Mesothelial cell of epicardium (in vitro differentiated cells): ENCODE measurements around the gene ATG5. TPM values are rescaled to one million over a fixed set of nuclear protein-coding genes. Genes with fewer than 3 reads are reported as not detected.

Experiments
- DNase-seq, 2 experiments: peaks; one replicate each; pipeline ENCODE4 v3.0.0; 2021; ENCODE audit warnings: low spot score in 2 of 2; ENCODE audit not compliant: unreplicated experiment in 2 of 2
- H3K27ac Mint-ChIP-seq: 2 replicates; pipeline ENCODE4 v1.8.0; 2021; ENCODE audit warnings: mixed read lengths
- H3K27me3 Mint-ChIP-seq: 2 replicates; pipeline ENCODE4 v1.8.0; 2021; ENCODE audit warnings: low read depth, mixed read lengths
- H3K36me3 Mint-ChIP-seq: 2 replicates; pipeline ENCODE4 v1.8.0; 2021; ENCODE audit warnings: mixed read lengths
- H3K4me1 Mint-ChIP-seq: 2 replicates; pipeline ENCODE4 v1.8.0; 2021; ENCODE audit warnings: mixed read lengths
- H3K4me3 Mint-ChIP-seq: 2 replicates; pipeline ENCODE4 v1.8.0; 2021; ENCODE audit warnings: mild to moderate bottlenecking, moderate library complexity, mixed read lengths
- H3K9me3 Mint-ChIP-seq: 2 replicates; pipeline ENCODE4 v1.8.0; 2021; ENCODE audit warnings: mixed read lengths
- total RNA-seq: library from RNA; stranded (reverse); gene quantifications from 3 replicates; pipeline ENCODE4 v1.2.1, GENCODE V29; 2021
- TF ChIP-seq, protein P1 (sequence below): fragments of 200-600 bp; sonication (generic); IDR thresholded peaks from one replicate; pipeline ENCODE4 v1.5.0; 2021; ENCODE audit warnings: antibody characterized with exemption; ENCODE audit not compliant: unreplicated experiment

ATG5 gene
- total RNA-seq, 1 donor from 2014 or later: 33.0 TPM

DNA sequence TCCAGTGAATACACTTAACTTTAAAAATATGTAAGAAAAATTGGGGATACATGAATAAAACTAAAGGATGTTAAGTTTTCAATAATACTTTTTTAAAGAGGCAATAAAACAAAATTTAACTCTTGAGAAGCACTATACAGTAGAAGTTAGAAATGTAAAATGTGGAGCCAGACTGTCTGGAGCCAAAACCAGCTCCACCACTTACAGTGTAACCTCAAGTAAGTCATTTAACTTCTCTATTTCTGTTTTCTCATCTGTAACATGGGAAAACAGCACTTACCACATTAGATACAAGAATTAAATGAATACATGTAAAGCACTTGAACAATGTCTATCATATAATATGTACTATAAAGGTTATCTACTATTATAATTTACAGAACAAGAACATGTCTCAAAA lies 6.7 kb downstream of the ATG5 start:
- Mint-ChIP-seq H3K4me1 (peaks cover 35% of the 10 kb centered on the region), H3K36me3 (peaks cover 13% of the 10 kb centered on the region), H3K4me3 (no peak overlapping the region), H3K27ac (no peak overlapping the region), H3K9me3 (peaks cover 3% of the 10 kb centered on the region), H3K27me3 (no peaks in the 10 kb centered on the region)
- TF ChIP-seq, protein P1, sequence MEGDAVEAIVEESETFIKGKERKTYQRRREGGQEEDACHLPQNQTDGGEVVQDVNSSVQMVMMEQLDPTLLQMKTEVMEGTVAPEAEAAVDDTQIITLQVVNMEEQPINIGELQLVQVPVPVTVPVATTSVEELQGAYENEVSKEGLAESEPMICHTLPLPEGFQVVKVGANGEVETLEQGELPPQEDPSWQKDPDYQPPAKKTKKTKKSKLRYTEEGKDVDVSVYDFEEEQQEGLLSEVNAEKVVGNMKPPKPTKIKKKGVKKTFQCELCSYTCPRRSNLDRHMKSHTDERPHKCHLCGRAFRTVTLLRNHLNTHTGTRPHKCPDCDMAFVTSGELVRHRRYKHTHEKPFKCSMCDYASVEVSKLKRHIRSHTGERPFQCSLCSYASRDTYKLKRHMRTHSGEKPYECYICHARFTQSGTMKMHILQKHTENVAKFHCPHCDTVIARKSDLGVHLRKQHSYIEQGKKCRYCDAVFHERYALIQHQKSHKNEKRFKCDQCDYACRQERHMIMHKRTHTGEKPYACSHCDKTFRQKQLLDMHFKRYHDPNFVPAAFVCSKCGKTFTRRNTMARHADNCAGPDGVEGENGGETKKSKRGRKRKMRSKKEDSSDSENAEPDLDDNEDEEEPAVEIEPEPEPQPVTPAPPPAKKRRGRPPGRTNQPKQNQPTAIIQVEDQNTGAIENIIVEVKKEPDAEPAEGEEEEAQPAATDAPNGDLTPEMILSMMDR: no peak
- DNase-seq: no peak

DNA sequence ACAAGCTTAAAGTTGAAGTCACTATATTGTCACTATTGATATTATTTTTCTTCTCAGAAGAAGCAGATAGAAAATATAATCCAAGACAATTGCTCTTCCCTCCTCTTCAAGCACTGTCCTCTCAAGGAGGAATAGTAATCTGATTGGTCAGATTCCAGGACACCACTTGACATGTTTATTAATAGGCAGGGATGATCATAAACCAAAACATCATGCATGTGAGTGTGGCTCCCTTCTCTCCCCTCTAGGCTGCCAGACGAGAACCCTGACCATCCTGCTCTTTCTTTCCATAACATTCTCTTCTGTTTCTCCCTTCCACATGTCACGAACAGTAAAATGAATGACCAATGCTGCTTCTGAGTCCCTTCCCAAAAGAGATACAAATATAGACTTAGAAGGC lies 7.5 kb downstream of the ATG5 start:
- peaks cover 19% of the 10 kb centered on the region for H3K36me3 Mint-ChIP-seq
- no peak overlapping the region for H3K4me3 Mint-ChIP-seq
- no peak for DNase-seq
- peaks cover 31% of the 10 kb centered on the region for H3K4me1 Mint-ChIP-seq
- no peaks in the 10 kb centered on the region for H3K27me3 Mint-ChIP-seq
- H3K27ac Mint-ChIP-seq: no peak overlapping the region
- H3K9me3 Mint-ChIP-seq: peaks cover 7% of the 10 kb centered on the region
- TF ChIP-seq, protein P1: no peak

DNA sequence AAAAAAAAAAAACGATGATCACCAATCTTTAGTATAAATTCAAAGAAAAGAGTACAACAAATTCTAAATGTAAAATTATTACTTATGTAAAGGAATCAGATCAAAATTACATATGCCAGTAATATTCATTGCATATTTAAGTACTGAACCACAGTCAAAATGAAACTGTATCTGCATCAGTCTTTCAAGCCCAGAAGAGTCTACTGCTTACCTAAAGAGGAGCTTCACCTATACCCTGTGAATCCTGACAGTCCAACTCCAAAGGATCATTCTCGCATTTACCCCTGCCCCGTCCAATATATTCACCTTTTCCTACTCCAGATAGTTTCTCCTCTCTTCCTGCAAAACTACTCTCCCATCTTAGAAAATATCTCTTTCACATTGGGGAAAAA lies 9.2 kb downstream of the ATG5 start:
- H3K4me1 Mint-ChIP-seq: peaks cover 40% of the 10 kb centered on the region

DNA sequence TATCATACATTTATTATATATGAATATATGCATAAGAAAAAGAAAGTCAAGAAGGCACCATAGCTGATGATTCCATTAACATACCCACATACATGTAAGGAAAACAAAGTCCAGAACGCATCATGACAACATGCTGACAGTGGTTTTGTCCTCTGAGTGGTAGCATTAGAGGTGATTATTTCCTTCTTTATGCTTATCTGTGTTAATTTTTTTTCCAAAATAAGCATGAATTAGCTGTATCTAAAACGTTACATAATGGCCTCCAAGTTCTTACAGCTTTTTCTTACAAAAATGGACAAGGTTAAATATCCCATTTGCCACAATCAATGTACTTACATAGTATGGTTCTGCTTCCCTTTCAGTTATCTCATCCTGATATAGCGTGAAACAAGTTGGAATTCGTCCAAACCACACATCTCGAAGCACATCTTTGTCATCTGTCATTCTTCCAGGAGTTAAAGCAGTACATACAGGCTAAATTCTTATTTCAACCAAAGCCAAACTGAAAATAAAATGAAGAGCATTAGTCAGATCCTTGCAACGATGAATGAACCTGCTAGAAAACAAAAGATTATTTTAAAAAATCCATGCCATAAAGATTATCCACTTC lies 9.7 kb downstream of the ATG5 start:
- no peaks in the 10 kb centered on the region for H3K27me3 Mint-ChIP-seq
- H3K4me3 Mint-ChIP-seq: no peak overlapping the region
- TF ChIP-seq, protein P1: no peak
- H3K4me1 Mint-ChIP-seq: peaks cover 44% of the 10 kb centered on the region
- H3K36me3 Mint-ChIP-seq: peaks cover 25% of the 10 kb centered on the region
- H3K27ac Mint-ChIP-seq: no peak overlapping the region
- DNase-seq: no peak
- peaks cover 9% of the 10 kb centered on the region for H3K9me3 Mint-ChIP-seq

More for the DNA sequence above, 9.2 kb downstream of the ATG5 start:
- Mint-ChIP-seq H3K27me3 (no peaks in the 10 kb centered on the region), H3K36me3 (peaks cover 23% of the 10 kb centered on the region), H3K27ac (no peak overlapping the region), H3K9me3 (peaks cover 9% of the 10 kb centered on the region), H3K4me3 (no peak overlapping the region)
- DNase-seq: no peak
- TF ChIP-seq, protein P1: no peak

DNA sequence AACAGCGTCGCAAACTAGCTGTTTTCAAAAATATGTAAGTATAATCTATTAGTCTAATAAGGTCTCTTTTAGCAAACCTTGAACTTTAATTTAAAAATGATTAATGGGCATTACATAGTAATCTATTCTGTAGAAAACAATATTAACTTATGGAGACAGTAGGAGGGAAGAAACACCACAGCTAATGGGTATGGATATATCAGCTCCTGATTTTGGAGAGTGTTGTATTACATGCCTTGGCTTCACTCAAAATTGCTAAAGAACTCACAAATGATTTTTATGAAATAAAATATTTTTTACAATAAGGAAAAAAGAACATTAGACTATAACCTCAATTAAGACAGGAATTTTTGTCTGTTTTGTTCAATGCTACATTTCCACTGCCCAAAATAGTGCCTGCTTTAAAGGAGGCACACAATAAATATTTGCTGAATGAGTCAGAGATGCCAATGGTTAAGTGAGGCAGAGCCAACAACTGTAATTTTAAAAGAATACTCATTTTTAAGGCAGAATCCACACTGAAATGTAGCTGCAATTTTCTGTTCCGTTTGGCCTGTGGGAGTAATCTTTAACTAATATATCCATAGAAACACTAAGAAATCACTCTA lies 15.7 kb downstream of the ATG5 start:
- Mint-ChIP-seq H3K27ac (no peak overlapping the region), H3K4me1 (peaks cover 49% of the 10 kb centered on the region), H3K9me3 (peaks cover 9% of the 10 kb centered on the region), H3K27me3 (no peaks in the 10 kb centered on the region), H3K36me3 (peaks cover 26% of the 10 kb centered on the region), H3K4me3 (no peak overlapping the region)
- DNase-seq: no peak
- TF ChIP-seq, protein P1: no peak
